Measurements from ENCODE around the gene TBC1D21.

TBC1D21 gene

GRCh38 chr15:73908030-73908821 is 34.9 kb downstream of the TBC1D21 start:
- Histone ChIP-seq H3K27me3 (ENCODE audit: insufficient read depth, low read length) (no peaks in the 10 kb centered on the region; the same call in 1 of the 2 replicates), H3K9me2 (ENCODE audit: low read depth, low read length) (no peaks in the 10 kb centered on the region), H3K4me3 (ENCODE audit: low read depth, low read length, poor library complexity, severe bottlenecking) (no peak overlapping the region), H3K79me2 (ENCODE audit: insufficient read depth, low read length) (no peaks in the 10 kb centered on the region), H2AFZ (ENCODE audit: low read length) (no peak overlapping the region), H3K9ac (ENCODE audit: low read length) (no peak overlapping the region), H4K20me1 (ENCODE audit: insufficient read depth, low read length) (no peaks in the 10 kb centered on the region), H3K36me3 (ENCODE audit: insufficient read depth, low read length) (no peaks in the 10 kb centered on the region), H3K9me3 (ENCODE audit: low read length) (no peaks in the 10 kb centered on the region), H3F3A (ENCODE audit: insufficient read depth, low read length) (no peaks in the 10 kb centered on the region), H3K4me1 (ENCODE audit: insufficient read depth, low read length, severe bottlenecking) (no peaks in the 10 kb centered on the region), H3K27ac (ENCODE audit: low read depth, low read length, poor library complexity, severe bottlenecking) (no peak overlapping the region), H3K4me2 (ENCODE audit: low read length) (no peak overlapping the region)
- no peak for TF ChIP-seq EZH2 (IDR thresholded peaks at IDR 0.05; ENCODE audit: borderline replicate concordance, low read length)
- peak; percentile 81 for TF ChIP-seq CTCF (IDR thresholded peaks at IDR 0.05; ENCODE audit: low read length)

- Histone ChIP-seq H3K4me3 (ENCODE audit: low read depth, low read length, poor library complexity, severe bottlenecking) (no peak overlapping the region), H3K27ac (ENCODE audit: low read depth, low read length, poor library complexity, severe bottlenecking) (no peak overlapping the region), H4K20me1 (ENCODE audit: insufficient read depth, low read length) (no peaks in the 10 kb centered on the region), H2AFZ (ENCODE audit: low read length) (no peak overlapping the region), H3K36me3 (ENCODE audit: insufficient read depth, low read length) (no peaks in the 10 kb centered on the region), H3F3A (ENCODE audit: insufficient read depth, low read length) (no peaks in the 10 kb centered on the region), H3K9me2 (ENCODE audit: low read depth, low read length) (no peaks in the 10 kb centered on the region), H3K27me3 (ENCODE audit: insufficient read depth, low read length) (no peaks in the 10 kb centered on the region; the same call in 1 of the 2 replicates), H3K9me3 (ENCODE audit: low read length) (no peaks in the 10 kb centered on the region), H3K79me2 (ENCODE audit: insufficient read depth, low read length) (no peaks in the 10 kb centered on the region), H3K4me1 (ENCODE audit: insufficient read depth, low read length, severe bottlenecking) (no peaks in the 10 kb centered on the region), H3K9ac (ENCODE audit: low read length) (no peak overlapping the region), H3K4me2 (ENCODE audit: low read length) (no peak overlapping the region)
- TF ChIP-seq EZH2 (IDR thresholded peaks at IDR 0.05; ENCODE audit: borderline replicate concordance, low read length) = no peak
- no peak for TF ChIP-seq CTCF (IDR thresholded peaks at IDR 0.05; ENCODE audit: low read length)
These were observed 35.4 kb downstream of the TBC1D21 start for GRCh38 chr15:73908822-73909122.

GRCh38 chr15:73909651-73910050 is 36.3 kb downstream of the TBC1D21 start:
- no peak overlapping the region for H3K4me3 ChIP-seq (ENCODE audit: low read depth, low read length, poor library complexity, severe bottlenecking)
- H3K79me2 ChIP-seq (ENCODE audit: insufficient read depth, low read length) = no peaks in the 10 kb centered on the region
- no peaks in the 10 kb centered on the region; the same call in 1 of the 2 replicates for H3K27me3 ChIP-seq (ENCODE audit: insufficient read depth, low read length)
- H3K4me2 ChIP-seq (ENCODE audit: low read length) = no peak overlapping the region
- no peak overlapping the region for H3K9ac ChIP-seq (ENCODE audit: low read length)
- H3K4me1 ChIP-seq (ENCODE audit: insufficient read depth, low read length, severe bottlenecking) = no peaks in the 10 kb centered on the region
- TF ChIP-seq EZH2 (IDR thresholded peaks at IDR 0.05; ENCODE audit: borderline replicate concordance, low read length) (no peak), CTCF (IDR thresholded peaks at IDR 0.05; ENCODE audit: low read length) (no peak)
- no peaks in the 10 kb centered on the region for H4K20me1 ChIP-seq (ENCODE audit: insufficient read depth, low read length)
- H3F3A ChIP-seq (ENCODE audit: insufficient read depth, low read length) = no peaks in the 10 kb centered on the region
- H3K9me3 ChIP-seq (ENCODE audit: low read length) = no peaks in the 10 kb centered on the region
- no peaks in the 10 kb centered on the region for H3K9me2 ChIP-seq (ENCODE audit: low read depth, low read length)
- no peaks in the 10 kb centered on the region for H3K36me3 ChIP-seq (ENCODE audit: insufficient read depth, low read length)
- no peak overlapping the region for H2AFZ ChIP-seq (ENCODE audit: low read length)
- no peak overlapping the region for H3K27ac ChIP-seq (ENCODE audit: low read depth, low read length, poor library complexity, severe bottlenecking)

Measured in OCI-LY1 (cell line).